ENCODE results near the gene PRKAG2. TPM values are rescaled to one million over a fixed set of nuclear protein-coding genes. Genes with fewer than 3 reads are reported as not detected.
A peak's percentile ranks its signal among the peaks of the same experiment; 100 is the strongest.

Gene PRKAG2
- total RNA-seq, 8 experiments from 2014 or later = 6.3 to 13.4 (median 8.5) TPM

DNA sequence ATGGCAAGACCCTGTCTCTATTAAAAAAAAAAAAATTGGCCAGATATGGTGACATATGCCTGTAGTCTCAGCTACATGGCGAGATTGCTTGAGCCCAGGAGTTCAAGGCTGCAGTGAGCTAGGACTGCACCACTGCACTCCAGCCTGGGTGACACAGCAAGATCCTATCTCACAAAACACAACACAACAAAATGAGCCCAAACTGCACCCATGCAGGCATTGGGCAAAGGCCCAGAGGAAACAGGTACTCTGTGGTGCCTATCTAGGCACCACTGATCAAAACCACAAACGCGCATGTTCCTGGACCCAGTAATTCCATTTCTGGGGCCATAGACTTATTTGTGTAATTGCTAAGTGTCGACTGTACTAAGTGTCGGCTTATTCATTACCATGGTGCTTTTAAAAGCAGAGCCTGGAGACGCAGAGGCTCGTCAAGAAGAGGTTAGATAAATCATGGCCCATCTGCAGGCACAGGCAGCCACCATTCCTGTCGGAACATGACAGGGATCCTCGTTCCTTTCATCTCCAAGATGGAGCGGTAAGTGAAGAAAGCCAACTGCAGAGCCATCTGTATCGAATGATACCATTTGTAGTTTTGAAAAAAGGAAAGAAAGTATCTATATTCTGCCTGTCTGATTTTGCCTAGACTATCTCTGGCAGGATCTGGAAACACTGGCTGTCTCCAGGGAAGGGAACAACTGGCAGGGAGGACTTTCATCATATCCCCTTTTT is 196.9 kb downstream of the PRKAG2 start:
- ATAC-seq (replicated peaks in 6 of 8) = peak in 1 of 8 experiments; percentile 53
- no peaks in the 10 kb centered on the region for H3K4me1 ChIP-seq (replicated peaks in 1 of 2)
- no peak overlapping the region for H3K27ac ChIP-seq
- no peak overlapping the region for H3K4me3 ChIP-seq
- in situ Hi-C loops (cut with MboI; ENCODE audit: low pct_unique_long_range_greater_than_20kb in 2 of 9, low sequenced_read_pairs in 9 of 9, unreplicated experiment in 9 of 9) = no loop called here
- WGBS, 10 experiments = 78 to 94% (median 88%) methylated on average over 2 to 8 of the region's 11 CpGs; no CpG with 5 or more reads in 2 of the 10 experiments

- 10 to 33% methylated on average over 1 to 2 of the region's 8 CpGs; no CpG with 5 or more reads in 8 of the 10 experiments for WGBS, 10 experiments
- Histone ChIP-seq H3K27ac (no peak overlapping the region), H3K4me3 (no peak overlapping the region), H3K4me1 (replicated peaks in 1 of 2) (no peaks in the 10 kb centered on the region)
- in situ Hi-C loops (cut with MboI; ENCODE audit: low pct_unique_long_range_greater_than_20kb in 2 of 9, low sequenced_read_pairs in 9 of 9, unreplicated experiment in 9 of 9) = no loop called here
- ATAC-seq (replicated peaks in 6 of 8) = peak in 4 of 8 experiments; percentile 32 to 67 (median 42)
Observed at GRCh38 chr7:151679071-151679708, 197.7 kb downstream of the PRKAG2 start.

DNA sequence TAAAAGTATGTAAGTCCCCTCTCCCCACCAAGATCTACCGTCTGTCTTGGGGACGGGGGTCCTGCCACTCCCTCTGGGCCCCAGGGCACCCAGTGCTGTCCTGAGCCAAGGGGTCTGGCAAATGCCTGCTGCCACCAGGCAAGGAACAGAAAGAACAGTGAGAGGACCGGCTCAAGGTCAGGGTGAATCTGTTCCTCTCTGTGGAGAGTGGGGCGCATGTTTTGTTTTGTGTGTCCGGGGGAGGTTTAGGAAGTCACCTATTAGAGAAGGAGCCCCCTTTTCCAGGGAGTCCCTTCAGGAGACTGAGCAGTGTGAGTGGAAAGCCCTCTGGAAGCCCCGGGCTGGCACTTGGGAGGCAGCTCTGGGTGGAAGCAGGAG is 198.7 kb downstream of the PRKAG2 start:
- H3K4me1 ChIP-seq (replicated peaks in 1 of 2) = no peaks in the 10 kb centered on the region
- H3K27ac ChIP-seq = no peak overlapping the region
- in situ Hi-C loops (cut with MboI; ENCODE audit: low pct_unique_long_range_greater_than_20kb in 2 of 9, low sequenced_read_pairs in 9 of 9, unreplicated experiment in 9 of 9) = no loop called here
- no peak overlapping the region for H3K4me3 ChIP-seq
- WGBS, 10 experiments = 60 to 100% (median 90%) methylated on average over 1 to 2 of the region's 6 CpGs; no CpG with 5 or more reads in 4 of the 10 experiments
- ATAC-seq (replicated peaks in 6 of 8) = no peak

DNA sequence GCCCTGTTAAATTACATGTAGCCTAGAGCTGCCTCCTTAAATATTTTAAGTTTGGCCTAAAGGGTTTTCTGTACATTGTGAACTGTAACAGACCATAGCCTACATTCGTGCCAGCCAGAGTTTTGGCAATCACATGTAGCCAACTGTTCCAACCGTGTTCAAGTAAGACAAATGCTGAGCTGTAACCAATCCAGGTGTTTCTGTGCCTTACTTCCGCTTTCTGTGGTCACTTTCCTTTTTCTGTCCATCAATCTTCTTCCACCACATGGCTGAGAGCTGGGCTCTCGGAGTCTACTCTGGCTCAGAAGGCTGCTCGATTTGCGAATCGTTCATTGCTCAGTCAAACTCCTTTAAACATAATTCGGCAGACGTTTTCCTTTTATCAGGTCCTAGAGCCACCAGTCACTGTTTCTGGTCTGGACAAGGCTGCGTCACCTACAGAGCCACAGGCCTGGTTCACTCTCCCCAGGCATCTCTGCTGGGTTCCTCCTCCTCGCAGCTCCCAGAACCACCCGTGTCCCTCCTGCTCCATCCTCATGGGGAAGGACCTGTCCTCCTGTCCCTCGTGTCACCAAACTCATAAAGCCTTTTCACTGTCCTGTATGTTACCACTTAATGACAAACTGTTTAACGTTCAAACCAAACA is 199.2 kb downstream of the PRKAG2 start:
- H3K27ac ChIP-seq = no peak overlapping the region
- H3K4me3 ChIP-seq = no peak overlapping the region
- ATAC-seq (replicated peaks in 6 of 8) = no peak
- in situ Hi-C loops (cut with MboI; ENCODE audit: low pct_unique_long_range_greater_than_20kb in 2 of 9, low sequenced_read_pairs in 9 of 9, unreplicated experiment in 9 of 9) = no loop called here
- no peaks in the 10 kb centered on the region for H3K4me1 ChIP-seq (replicated peaks in 1 of 2)
- 61 to 100% (median 79%) methylated on average over 2 to 14 of the region's 14 CpGs for WGBS, 10 experiments

DNA sequence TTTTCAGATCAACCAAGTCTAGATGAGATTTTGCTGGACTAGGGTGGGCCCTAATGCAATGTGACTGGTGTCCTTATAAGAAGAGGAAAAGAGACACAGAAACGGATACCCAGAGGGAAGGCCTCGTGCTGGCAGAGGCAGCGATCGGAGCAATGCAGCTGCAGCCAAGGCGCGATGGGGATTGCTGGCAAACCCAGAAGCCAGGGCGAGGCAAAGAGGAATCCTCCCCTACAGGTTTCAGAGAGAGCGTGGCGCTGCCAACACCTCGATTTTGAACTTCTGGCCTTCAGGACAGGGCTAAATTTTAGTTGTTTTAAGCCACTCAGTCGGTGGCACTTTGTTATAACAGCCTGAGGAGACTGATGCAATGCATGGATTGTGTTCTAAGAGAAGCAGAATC is 200.2 kb downstream of the PRKAG2 start:
- H3K27ac ChIP-seq = no peak overlapping the region
- no peaks in the 10 kb centered on the region for H3K4me1 ChIP-seq (replicated peaks in 1 of 2)
- whole genome bisulfite sequencing, 10 experiments = 40 to 90% (median 79%) methylated on average over 1 to 10 of the region's 11 CpGs; no CpG with 5 or more reads in 1 of the 10 experiments
- in situ Hi-C loops (cut with MboI; ENCODE audit: low pct_unique_long_range_greater_than_20kb in 2 of 9, low sequenced_read_pairs in 9 of 9, unreplicated experiment in 9 of 9) = no loop called here
- H3K4me3 ChIP-seq = no peak overlapping the region
- ATAC-seq (replicated peaks in 6 of 8) = no peak

DNA sequence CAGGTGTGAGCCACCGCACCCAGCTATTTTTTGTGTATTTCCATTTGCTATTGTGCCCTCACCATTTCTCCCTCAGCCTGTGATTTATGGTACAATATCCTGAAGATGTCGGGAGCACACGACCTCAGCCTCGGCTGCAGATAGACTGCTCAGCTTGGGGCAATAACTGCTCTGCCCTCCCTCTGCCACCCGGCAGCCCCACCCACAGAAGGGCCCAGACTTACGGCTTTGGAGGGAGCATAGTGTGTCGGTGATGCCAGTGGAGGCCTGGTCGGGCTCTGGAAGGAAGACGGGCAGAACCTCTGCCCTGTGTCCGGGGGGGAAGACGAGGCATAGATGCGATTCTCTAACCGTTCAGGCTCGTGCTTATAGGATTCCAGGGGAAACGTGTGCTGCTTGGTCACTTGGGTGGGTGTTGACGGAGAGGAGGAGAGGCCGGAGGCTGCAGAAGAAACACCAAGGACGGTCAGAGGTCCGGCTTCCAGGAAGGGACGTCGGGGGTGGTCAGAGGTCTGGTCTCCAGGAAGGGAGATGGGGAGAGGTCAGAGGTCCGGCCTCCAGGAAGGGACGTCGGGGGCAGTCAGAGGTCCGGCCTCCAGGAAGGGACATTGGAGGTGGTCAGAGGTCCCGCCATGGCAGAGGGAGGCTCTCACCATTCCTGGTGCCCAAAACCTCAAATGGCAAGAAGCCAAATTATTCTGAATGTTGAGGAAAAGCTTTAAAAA is 201.6 kb downstream of the PRKAG2 start:
- in situ Hi-C loops (cut with MboI; ENCODE audit: low pct_unique_long_range_greater_than_20kb in 2 of 9, low sequenced_read_pairs in 9 of 9, unreplicated experiment in 9 of 9) = no loop called here
- H3K4me3 ChIP-seq = no peak overlapping the region
- no peak for ATAC-seq (replicated peaks in 6 of 8)
- no peaks in the 10 kb centered on the region for H3K4me1 ChIP-seq (replicated peaks in 1 of 2)
- WGBS, 10 experiments = 80 to 100% (median 96%) methylated on average over 1 to 8 of the region's 26 CpGs; no CpG with 5 or more reads in 2 of the 10 experiments
- H3K27ac ChIP-seq = no peak overlapping the region

DNA sequence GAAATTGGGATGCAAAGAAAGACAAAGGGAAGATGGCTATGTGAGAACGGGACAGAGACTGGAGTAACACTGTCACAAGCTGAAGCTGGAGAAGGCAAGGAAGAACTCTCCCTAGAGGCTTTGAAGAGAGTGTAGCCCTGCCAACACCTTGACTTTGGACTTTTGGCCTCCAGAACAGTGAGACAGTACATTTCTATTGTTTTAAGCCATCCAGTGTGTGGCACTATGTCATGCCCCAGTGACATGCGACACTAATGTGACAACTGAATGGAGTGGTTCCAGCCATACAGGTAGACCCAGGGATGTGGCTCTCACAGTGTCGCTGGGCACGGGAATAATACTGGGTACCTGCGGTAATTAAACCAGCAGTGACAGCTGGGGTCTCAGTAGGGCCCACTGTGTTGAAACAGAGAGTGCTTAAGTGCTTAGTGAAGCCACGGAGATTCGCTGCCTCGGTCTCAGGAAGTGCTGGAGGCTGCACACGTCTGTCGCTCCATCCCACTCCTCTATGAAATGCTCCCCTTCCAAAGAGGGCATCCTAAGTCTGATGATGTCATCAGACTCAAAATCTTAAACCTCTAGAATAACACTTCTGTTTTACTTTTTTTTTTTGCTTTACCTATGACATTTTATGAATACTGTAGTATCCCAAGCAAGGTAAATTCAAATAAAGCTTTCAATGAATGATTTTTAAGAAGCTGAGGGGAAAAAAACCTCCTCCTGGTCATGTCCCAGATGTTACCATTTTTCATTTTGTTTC is 202.6 kb downstream of the PRKAG2 start:
- no peak overlapping the region for H3K27ac ChIP-seq
- WGBS, 10 experiments = 80 to 100% (median 90%) methylated on average over 1 to 4 of the region's 10 CpGs; no CpG with 5 or more reads in 2 of the 10 experiments
- H3K4me1 ChIP-seq (replicated peaks in 1 of 2) = no peaks in the 10 kb centered on the region
- in situ Hi-C loops (cut with MboI; ENCODE audit: low pct_unique_long_range_greater_than_20kb in 2 of 9, low sequenced_read_pairs in 9 of 9, unreplicated experiment in 9 of 9) = no loop called here
- H3K4me3 ChIP-seq = no peak overlapping the region
- no peak for ATAC-seq (replicated peaks in 6 of 8)

GRCh38 chr7:151673216-151673615 is 203.7 kb downstream of the PRKAG2 start:
- ATAC-seq (replicated peaks in 6 of 8) = no peak
- WGBS, 10 experiments = 66 to 100% (median 81%) methylated on average over 2 to 9 of the region's 9 CpGs; no CpG with 5 or more reads in 2 of the 10 experiments

DNA sequence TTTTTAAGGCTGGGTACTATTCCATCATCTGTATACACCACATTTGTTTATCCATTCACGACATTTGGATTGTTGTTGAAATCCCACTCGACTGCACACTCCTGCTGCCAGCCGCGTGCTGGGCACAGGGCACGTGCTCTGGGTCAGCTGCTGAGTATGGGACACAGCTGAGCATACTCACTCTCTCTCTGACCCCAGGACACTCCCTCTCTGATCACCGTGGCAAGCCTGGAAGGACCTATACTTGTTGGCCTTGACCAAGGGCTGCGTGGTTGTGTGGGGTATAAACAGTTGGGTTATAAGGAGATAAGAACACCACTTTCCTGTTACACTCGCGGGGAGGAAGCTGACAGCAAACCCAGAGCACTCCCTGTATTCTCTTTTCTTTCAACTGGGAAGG is 204.2 kb downstream of the PRKAG2 start:
- Histone ChIP-seq H3K27ac (no peak overlapping the region), H3K4me3 (no peak overlapping the region), H3K4me1 (replicated peaks in 1 of 2) (no peaks in the 10 kb centered on the region)
- in situ Hi-C loops (cut with MboI; ENCODE audit: low pct_unique_long_range_greater_than_20kb in 2 of 9, low sequenced_read_pairs in 9 of 9, unreplicated experiment in 9 of 9) = no loop called here
- 17 to 83% (median 73%) methylated on average over 1 to 8 of the region's 9 CpGs; no CpG with 5 or more reads in 2 of the 10 experiments for WGBS, 10 experiments
- no peak for ATAC-seq (replicated peaks in 6 of 8)

More at GRCh38 chr7:151673216-151673615, 203.7 kb downstream of the PRKAG2 start:
- H3K4me1 ChIP-seq (replicated peaks in 1 of 2) = no peaks in the 10 kb centered on the region
- no peak overlapping the region for H3K27ac ChIP-seq
- no peak overlapping the region for H3K4me3 ChIP-seq
- in situ Hi-C loops (cut with MboI; ENCODE audit: low pct_unique_long_range_greater_than_20kb in 2 of 9, low sequenced_read_pairs in 9 of 9, unreplicated experiment in 9 of 9) = no loop called here

DNA sequence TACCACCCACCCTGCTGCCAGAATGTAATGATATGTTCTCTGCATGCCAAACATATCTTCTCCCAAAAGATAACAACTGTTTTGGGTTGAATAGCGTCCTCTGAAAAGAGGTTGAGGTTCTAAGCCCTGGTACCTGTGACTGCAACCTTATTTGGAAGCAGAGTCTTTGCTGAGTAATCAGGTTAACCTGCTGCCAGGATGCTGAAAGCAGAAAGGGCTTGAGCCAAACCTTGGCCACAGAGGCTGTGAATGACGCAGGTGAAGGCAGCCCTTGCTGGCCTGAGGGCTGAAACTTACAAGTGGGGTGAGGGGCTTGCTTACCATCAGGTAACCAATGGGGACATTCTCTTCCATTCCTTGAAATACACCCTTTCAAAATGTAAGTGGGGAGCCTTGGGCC is 205.4 kb downstream of the PRKAG2 start:
- Histone ChIP-seq H3K4me3 (no peak overlapping the region), H3K4me1 (replicated peaks in 1 of 2) (no peaks in the 10 kb centered on the region), H3K27ac (no peak overlapping the region)
- in situ Hi-C loops (cut with MboI; ENCODE audit: low pct_unique_long_range_greater_than_20kb in 2 of 9, low sequenced_read_pairs in 9 of 9, unreplicated experiment in 9 of 9) = no loop called here
- 17 to 100% (median 80%) methylated on average over 1 to 2 of the region's 2 CpGs; no CpG with 5 or more reads in 3 of the 10 experiments for WGBS, 10 experiments
- ATAC-seq (replicated peaks in 6 of 8) = no peak

DNA sequence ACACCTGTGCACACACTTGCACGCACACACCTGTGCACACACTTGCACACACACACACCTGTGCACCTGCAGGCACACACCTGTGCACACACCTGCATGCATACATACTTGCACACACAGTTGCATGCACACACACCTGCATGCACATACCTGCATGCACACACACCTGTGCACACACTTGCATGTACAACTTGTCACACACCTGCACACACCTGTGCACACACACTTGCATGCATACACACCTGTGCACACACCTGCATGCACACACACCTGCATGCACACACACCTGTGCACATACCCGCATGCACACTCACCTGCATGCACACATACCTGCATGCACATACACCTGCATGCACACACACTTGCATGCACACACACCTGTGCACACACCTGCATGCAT is 207.2 kb downstream of the PRKAG2 start:
- Histone ChIP-seq H3K4me1 (replicated peaks in 1 of 2) (no peaks in the 10 kb centered on the region), H3K27ac (no peak overlapping the region), H3K4me3 (no peak overlapping the region)
- in situ Hi-C loops (cut with MboI; ENCODE audit: low pct_unique_long_range_greater_than_20kb in 2 of 9, low sequenced_read_pairs in 9 of 9, unreplicated experiment in 9 of 9) = no loop called here
- no peak for ATAC-seq (replicated peaks in 6 of 8)
- 100% methylated on average over 1 of the region's 2 CpGs; no CpG with 5 or more reads in 7 of the 10 experiments for WGBS, 10 experiments

DNA sequence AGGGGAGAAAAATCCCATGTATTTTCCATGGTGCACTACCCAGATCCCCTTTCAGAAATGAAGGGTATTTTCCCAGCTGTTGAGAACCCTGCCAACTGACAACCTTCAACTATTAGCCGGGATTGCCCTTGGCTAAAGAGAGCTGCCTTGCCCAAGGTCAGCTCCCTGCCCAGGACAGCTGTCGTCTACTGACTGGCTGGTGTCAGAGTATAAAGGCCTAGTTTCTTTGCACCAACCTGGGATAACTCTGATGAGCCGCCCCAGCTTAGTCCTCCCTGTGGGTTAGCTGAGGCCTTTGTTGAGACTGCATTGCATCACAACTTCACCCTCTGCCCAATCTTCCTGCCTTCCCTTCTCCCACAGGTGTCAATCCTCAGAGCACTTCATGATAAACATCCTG is 210.0 kb downstream of the PRKAG2 start:
- peaks cover 0 to 2% of the 10 kb centered on the region in 2 donors for H3K4me1 ChIP-seq (replicated peaks in 1 of 2)
- no peak overlapping the region for H3K4me3 ChIP-seq
- in situ Hi-C loops (cut with MboI; ENCODE audit: low pct_unique_long_range_greater_than_20kb in 2 of 9, low sequenced_read_pairs in 9 of 9, unreplicated experiment in 9 of 9) = no loop called here
- WGBS, 10 experiments = 67 to 100% (median 90%) methylated on average over 1 to 2 of the region's 3 CpGs; no CpG with 5 or more reads in 6 of the 10 experiments
- no peak for ATAC-seq (replicated peaks in 6 of 8)
- no peak overlapping the region for H3K27ac ChIP-seq
